NCI-H748 (cell line): ENCODE data around the gene LY86.

ENCODE experiments used
- DNase-seq: peaks from one replicate; lab custom pipeline; 2025; ENCODE audit not compliant: unreplicated experiment; lab: John Stamatoyannopoulos, UW

LY86 gene

DNA sequence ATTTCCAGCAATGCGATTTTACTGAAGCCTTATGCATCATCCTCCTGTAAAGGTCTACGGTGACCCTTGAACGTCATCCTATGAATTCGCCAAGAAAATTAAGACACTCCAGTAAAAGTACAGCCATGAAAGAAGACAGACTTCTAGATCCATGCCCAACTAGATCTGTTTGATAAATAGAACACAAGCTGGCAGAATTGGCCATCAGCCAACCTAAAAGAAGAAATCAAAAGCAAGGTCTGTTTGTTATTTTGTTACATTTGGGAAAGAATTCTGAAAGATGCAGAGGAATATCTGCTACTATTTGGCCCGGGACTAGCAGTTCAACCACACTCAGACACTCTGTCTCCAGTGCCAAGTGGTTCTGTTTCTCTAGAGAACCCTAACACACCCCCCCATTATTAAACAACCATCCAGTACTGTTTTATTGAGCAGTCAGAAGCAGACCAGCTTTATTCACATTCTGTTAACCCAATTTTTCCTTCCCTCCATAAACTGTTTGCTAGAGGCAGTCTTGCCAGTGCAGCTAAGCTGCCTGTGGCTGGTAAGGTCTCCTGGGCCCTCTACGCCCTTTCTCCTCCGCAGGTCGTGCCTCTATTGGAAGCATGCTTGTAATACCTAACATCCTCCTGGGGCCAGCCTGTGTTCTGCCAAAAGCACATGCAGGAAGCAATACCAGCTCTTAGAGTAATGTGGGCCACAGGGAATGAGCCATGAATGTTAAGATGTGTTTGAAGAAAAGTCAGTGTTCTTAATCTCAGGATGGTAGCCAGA lies 30.7 kb downstream of the LY86 start:
- DNase-seq, result no peak

GRCh38 chr6:6620766-6621425 lies 32.4 kb downstream of the LY86 start:
- no peak for DNase-seq

DNA sequence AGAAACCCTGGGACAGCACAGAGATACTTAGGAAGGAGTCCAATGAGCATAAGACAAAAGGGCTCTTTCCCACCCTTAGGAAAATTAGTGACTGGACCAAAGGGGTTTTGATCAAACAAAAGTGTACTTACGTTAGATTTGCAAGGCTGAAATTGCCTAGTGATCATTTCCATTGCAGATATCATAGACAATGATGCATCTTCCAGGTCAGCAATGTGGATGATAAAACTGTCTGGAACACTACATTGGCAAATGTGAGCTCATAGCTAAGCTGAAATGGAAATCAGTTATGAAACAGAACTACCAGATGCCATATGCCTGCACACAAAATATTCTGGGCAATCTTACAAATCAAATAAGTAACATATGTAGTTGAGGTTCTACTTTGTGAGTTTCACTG lies 34.0 kb downstream of the LY86 start:
- no peak for DNase-seq

- no peak for DNase-seq
Measured at GRCh38 chr6:6623553-6623952, 35.0 kb downstream of the LY86 start.

- no peak for DNase-seq
Measured at GRCh38 chr6:6624269-6624990, 35.9 kb downstream of the LY86 start.

GRCh38 chr6:6626187-6626586 lies 37.7 kb downstream of the LY86 start:
- no peak for DNase-seq

DNA sequence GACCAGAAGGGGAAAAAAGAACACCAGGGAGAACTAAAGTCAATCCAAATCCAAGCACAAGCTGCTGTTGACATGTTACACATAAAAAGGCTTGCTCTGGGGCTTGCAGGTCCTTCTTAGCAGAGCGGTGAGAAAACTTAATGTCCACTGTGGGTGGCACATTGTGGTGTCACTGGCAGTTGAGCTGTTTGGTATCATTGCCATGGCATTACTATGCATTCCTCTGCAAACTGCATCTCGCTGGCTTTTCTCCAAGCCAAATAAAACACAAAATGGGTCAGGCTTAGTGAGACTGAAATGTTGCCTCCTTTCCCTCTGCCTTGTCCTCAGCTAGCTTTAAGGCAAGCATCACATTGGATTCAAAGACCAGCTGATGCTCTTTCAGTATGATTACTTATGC lies 40.9 kb downstream of the LY86 start:
- peak; percentile 51 for DNase-seq

DNA sequence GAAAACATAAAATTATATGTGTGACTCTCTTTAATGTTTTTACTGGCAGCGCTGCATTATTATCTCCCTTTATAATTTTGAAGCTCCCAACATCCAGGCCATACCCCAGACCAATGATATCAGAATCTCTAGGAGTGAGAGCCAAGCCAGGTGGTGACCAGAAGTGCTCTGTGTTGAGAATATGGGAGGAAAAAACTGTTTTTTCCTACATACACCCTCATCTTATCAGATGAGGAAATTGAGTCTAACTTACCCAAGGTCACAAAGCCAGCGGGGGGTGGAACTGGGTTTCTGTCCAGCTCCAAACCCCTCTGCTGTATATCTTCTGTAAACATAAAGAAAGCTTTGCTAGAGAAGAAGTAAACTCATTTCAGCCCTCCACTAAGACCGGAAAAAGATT lies 42.5 kb downstream of the LY86 start:
- no peak for DNase-seq

DNA sequence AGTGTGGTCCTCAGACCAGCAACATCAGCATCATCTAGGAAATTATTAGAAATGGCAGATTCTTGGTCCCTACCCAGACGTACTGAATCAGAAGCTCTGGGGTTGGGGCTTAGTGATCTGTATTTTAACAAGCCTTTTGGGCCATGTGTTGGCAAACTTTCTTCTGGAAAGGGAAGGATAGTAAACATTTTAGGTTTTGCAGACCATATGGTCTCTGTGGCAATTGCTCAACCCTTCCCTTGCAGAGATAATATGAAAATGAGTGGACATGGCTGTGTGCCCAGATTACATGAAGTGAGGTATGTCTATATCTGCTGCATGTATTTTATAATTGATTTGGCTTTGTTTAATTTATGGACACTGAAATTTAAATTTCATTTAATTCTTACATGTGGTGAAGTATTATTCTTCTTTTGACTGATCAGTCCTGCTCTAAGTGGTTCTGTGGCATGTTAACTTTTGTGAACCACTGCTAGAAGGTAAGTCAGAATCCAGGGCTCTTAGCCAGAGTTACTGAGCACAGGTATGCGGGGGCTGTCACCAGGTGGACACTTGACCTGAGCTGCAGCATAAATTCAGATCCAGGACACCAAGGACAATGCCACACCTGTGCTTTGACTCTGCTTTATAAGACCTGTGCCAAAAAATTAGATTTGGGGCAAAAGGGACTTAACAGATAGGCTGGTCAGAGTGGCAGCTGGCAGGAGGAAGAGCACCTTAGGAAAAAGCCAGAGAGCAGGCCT lies 43.2 kb downstream of the LY86 start:
- no peak for DNase-seq

GRCh38 chr6:6633898-6634734 lies 45.6 kb downstream of the LY86 start:
- no peak for DNase-seq

DNA sequence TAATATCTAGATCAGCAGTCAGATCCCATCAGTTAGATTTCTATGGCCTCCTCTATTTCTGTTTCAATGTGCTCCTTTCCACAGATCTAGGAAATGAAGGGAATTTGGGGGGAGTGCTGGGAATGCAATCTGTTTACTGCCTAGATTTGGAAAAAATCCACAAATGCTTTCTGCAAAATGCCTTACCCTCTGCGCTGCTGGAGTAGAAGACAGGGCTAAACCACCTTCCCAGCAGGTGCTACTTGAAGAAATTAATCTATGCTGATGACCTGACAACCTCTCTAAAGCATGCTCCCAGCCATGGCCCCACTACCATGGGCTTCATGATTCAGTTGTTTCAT lies 46.2 kb downstream of the LY86 start:
- DNase-seq, result no peak

DNA sequence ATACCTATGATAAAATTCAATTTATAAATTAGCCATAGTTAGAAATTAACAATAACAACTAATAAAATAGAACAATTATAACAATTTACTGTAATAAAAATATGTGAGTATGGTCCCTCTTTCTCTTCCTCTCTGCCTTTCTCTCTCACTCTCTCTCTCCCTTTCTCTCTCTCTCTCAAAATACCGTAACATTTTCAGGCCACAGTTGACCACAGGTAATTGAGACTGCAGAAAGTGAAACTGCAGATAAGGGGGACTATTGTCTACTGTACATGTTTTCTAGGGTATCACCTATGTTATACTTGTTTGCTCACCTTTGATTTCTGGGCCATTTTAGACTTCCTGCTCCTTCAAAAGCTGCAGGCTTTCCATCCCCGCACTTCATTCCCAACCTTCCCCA lies 46.8 kb downstream of the LY86 start:
- no peak for DNase-seq

DNA sequence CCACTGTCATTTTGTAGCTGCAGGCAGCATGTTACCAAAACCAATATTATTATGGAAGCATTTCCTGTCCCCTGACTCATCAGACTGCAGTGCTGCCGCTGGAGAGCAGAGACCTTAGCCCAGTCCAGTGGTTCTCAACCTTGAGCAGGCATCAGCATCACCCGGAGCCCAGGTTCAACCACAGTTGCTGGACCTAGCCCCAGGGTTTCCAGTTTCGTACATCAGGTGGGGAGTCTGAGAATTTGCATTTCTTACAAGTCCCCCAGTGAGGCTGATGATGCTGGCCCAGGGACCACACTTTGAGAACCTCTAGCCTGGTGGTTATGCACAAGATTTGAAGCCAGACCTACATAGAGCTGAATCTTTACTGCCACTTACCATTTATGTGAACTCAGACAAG lies 47.3 kb downstream of the LY86 start:
- DNase-seq, result no peak

GRCh38 chr6:6639572-6639971 lies 51.1 kb downstream of the LY86 start:
- no peak for DNase-seq

- no peak for DNase-seq
Measured at GRCh38 chr6:6640926-6641325, 52.4 kb downstream of the LY86 start.

DNA sequence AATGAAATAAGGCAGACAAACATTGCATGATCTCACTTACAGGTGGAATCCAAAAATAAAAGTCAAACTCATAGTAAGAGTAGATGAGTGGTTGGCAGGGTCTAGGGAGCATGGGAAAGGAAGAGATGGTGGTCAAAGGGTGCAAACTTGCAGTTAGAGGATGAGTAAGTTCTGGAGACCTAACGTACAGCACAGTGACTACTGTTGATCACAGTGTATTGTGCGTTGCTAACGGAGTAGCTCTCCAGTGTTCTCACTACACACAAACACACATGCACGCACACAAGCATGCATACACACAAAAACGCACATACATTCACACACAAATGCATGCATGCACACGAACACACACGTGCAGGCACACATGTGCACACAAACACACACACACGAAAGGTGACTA lies 54.9 kb downstream of the LY86 start:
- DNase-seq, result no peak

DNA sequence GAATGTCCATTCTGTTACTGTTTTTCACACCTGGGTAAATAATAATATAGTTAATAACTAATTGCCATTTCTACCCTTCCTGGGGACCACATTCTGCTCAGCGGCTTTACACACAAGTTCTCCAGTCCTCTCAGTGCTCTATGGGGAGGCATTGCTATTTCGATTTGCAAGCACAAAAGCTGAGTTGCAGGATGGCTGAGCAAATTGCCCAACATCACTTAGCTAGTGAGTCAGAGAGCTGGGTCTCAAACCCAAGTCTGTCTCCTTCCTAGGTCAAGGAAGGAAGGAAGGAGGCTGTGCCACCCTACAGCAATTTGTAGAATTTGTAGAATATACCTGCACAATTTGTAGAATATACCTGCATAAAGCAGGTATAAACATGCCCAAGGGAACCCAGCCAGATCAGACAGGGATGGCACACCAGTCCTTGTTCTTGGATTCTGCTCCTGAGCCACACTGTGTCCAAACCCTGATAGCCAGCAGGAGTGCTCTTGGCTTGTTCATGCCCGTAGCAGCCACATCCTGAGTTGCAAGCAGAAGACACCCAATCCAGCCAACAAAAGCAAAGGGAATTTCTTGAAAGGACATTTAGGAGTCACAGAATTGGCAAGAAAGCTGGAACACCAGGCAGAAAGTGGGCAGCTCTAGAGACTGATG lies 56.9 kb downstream of the LY86 start:
- no peak for DNase-seq

DNA sequence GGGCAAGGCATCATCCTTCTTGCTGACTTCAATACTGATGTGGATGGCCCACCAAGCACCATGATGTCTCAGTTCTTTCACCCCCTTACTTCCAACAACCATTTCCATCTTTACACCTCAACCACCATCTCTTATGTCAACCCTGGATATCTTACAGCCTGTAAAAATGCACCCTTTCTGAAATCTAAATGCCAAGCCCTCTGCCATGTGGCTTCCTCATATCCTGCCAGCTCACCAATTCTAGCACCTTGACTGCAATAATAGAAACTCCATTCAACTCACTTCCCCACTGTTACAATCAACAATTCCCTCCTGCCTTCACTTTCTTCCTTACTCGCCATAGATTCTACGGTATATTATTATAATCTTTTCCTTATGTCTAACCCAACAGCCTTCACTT lies 57.9 kb downstream of the LY86 start:
- DNase-seq, result no peak

GRCh38 chr6:6646859-6647258 lies 58.3 kb downstream of the LY86 start:
- no peak for DNase-seq

DNA sequence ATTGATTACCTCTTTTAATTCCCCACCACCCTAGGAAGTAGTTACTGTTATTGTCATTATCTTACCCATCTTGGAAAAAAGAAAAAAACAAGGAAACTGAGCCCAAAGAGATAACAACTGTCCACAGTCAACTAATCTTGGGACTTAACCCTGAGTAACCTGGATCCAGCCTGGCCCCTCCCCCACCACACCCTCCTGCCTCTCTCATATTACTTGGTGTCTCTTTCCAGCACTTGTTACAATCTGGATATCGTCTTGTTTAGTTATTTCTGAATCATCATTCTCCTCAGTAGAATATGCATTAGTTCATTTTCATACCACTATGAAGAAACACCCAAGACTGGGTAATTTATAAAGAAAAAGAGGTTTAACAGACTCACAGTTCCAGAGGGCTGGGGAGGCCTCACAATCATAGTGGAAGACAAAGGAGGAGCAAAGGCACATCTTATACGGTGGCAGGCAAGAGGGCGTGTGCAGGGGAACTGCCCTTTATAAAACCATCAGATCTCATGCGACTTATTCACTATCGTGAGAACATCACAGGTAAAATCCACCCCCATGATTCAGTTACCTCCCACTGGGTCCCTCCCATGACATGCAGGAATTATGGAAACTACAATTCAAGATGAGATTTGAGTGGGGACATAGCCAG lies 60.3 kb downstream of the LY86 start:
- DNase-seq, result no peak
